ENCODE results near the gene KIF18B. TPM values are rescaled to one million over a fixed set of nuclear protein-coding genes. Genes with fewer than 3 reads are reported as not detected.
A peak's percentile ranks its signal among the peaks of the same experiment; 100 is the strongest.

KIF18B gene
- total and polyA plus RNA-seq, 12 donors, result 0.20 to 1.6 (median 0.72) TPM; not detected in 1

GRCh38 chr17:44922746-44923470 lies 24.7 kb downstream of the KIF18B start:
- no peak overlapping the region for H3K27ac ChIP-seq
- no peaks in the 10 kb centered on the region for H3K27me3 ChIP-seq
- no peaks in the 10 kb centered on the region for H3K9me3 ChIP-seq (replicated peaks in 1 of 3)
- no peak overlapping the region for H3K4me3 ChIP-seq
- H3K4me1 ChIP-seq (replicated peaks in 1 of 2), result no peaks in the 10 kb centered on the region
- no peaks in the 10 kb centered on the region for H3K36me3 ChIP-seq (replicated peaks in 1 of 2)
- no peak for TF ChIP-seq CTCF (IDR thresholded peaks at IDR 0.05)
- TF ChIP-seq POLR2A (IDR thresholded peaks at IDR 0.05), result no peak
- intact Hi-C loops (cut with DNase I), result loop anchor here (5.0 kb wide), 2 partner anchors 99 to 174 kb away; no protein-coding TSS in a partner anchor
- 81 to 84% (median 83%) methylated on average over 11 to 19 of the region's 19 CpGs for WGBS, 4 donors
- peak in 3 of 7 donors; percentile 8 to 11 (median 10) for DNase-seq

GRCh38 chr17:44922136-44922535 lies 25.4 kb downstream of the KIF18B start:
- intact Hi-C loops (cut with DNase I), result loop anchor here (5.0 kb wide), 2 partner anchors 100 to 175 kb away; no protein-coding TSS in a partner anchor

DNA sequence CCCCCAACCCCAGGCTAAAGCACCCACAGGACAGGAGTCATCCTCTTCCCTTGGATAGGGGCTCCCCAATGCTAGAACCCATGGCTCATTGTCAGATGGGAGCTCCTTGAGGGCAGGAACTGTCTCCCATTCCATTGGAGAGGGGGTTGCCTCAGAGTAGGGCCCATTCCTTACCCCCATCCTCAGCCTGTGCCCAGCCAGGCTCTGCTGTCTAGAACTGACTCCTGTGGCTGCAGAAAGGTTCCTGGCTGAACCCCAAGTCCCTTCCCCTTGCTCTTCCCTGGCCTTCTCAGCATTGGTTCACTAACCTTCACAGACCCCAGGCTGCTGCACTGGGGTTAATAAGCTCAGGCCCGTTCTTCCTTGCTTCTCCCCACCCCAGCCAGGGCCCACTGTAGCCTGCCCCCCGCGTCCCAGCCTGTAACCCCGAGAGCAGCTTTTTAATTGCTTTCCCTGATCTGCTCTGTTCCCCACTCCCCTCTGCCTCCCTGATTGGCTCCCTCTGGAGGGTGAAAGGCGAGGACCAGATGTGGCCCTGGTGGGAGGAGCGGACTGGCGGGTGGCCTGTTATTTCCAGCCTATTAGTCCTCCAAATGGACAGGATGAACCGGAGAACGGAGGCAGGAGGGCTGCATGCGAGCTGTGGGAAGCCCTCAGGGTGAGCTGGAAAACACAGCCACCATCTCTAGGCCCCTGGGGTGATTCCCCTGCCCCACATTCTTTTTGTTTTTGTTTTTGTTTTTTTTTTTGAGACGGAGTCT lies 26.3 kb downstream of the KIF18B start:
- no peaks in the 10 kb centered on the region for H3K9me3 ChIP-seq (replicated peaks in 1 of 3)
- intact Hi-C loops (cut with DNase I), result loop anchor here (2.0 to 5.0 kb wide), 3 partner anchors 99 to 176 kb away; no protein-coding TSS in a partner anchor
- WGBS, 4 donors, result 64 to 78% (median 72%) methylated on average over 11 of the region's 11 CpGs
- H3K27me3 ChIP-seq, result no peaks in the 10 kb centered on the region
- H3K36me3 ChIP-seq (replicated peaks in 1 of 2), result no peaks in the 10 kb centered on the region
- no peak overlapping the region for H3K4me3 ChIP-seq
- peaks cover 9 to 11% of the 10 kb centered on the region in 2 donors for H3K4me1 ChIP-seq (replicated peaks in 1 of 2)
- TF ChIP-seq CTCF (IDR thresholded peaks at IDR 0.05) (no peak), POLR2A (IDR thresholded peaks at IDR 0.05) (no peak)
- no peak overlapping the region for H3K27ac ChIP-seq
- DNase-seq, result peak in 3 of 7 donors; percentile 8 to 12 (median 11)

More at GRCh38 chr17:44922136-44922535, 25.4 kb downstream of the KIF18B start:
- WGBS, 4 donors, result 82 to 89% (median 88%) methylated on average over 5 to 6 of the region's 6 CpGs
- Histone ChIP-seq H3K27me3 (no peaks in the 10 kb centered on the region), H3K36me3 (replicated peaks in 1 of 2) (no peaks in the 10 kb centered on the region), H3K27ac (no peak overlapping the region), H3K4me3 (no peak overlapping the region), H3K4me1 (replicated peaks in 1 of 2) (peaks cover 3 to 5% of the 10 kb centered on the region in 2 donors), H3K9me3 (replicated peaks in 1 of 3) (no peaks in the 10 kb centered on the region)
- peak in 1 of 7 donors; percentile 13 for DNase-seq
- TF ChIP-seq CTCF (IDR thresholded peaks at IDR 0.05), result no peak
- no peak for TF ChIP-seq POLR2A (IDR thresholded peaks at IDR 0.05)

DNA sequence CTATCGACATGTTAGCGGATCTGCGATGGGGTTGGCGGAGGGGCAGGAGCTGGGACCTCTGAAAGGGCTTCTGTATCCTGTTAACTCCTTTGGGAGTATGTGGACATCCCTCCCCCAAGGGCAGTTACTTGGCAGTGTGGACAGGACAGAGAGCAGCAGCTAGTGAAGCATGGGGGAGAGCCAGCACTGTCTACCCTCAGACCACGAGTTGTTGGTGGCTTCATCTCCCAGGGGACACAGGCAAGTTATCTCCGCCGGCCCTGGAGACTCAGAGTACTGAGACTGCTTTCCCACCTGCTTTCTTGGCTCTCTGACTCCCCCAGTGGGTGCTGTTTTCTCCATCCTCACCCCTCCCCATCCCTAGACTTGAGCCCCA lies 27.0 kb downstream of the KIF18B start:
- no peaks in the 10 kb centered on the region for H3K36me3 ChIP-seq (replicated peaks in 1 of 2)
- H3K4me3 ChIP-seq, result no peak overlapping the region
- TF ChIP-seq POLR2A (IDR thresholded peaks at IDR 0.05) (no peak), CTCF (IDR thresholded peaks at IDR 0.05) (no peak)
- H3K9me3 ChIP-seq (replicated peaks in 1 of 3), result no peaks in the 10 kb centered on the region
- DNase-seq, result peak in 3 of 7 donors; percentile 9 to 14 (median 12)
- H3K4me1 ChIP-seq (replicated peaks in 1 of 2), result peaks cover 9 to 18% of the 10 kb centered on the region in 2 donors
- intact Hi-C loops (cut with DNase I), result loop anchor here (2.0 to 5.0 kb wide), 3 partner anchors 100 to 177 kb away; no protein-coding TSS in a partner anchor
- no peaks in the 10 kb centered on the region for H3K27me3 ChIP-seq
- H3K27ac ChIP-seq, result no peak overlapping the region
- WGBS, 4 donors, result 77 to 100% (median 79%) methylated on average over 4 to 7 of the region's 7 CpGs
